Measurements from ENCODE around the gene ATE1.

Gene ATE1

GRCh38 chr10:121734589-121735045, 193.2 kb downstream of the ATE1 start:
- H3K27ac ChIP-seq, result no peak overlapping the region; the same call in 1 of the 2 replicates
- peak; percentile 70 for TF ChIP-seq CTCF (conservative IDR thresholded peaks at IDR 0.05)

GRCh38 chr10:121732656-121733445, 195.0 kb downstream of the ATE1 start:
- TF ChIP-seq CTCF (conservative IDR thresholded peaks at IDR 0.05), result no peak
- no peak overlapping the region for H3K27ac ChIP-seq

GRCh38 chr10:121732172-121732571, 195.7 kb downstream of the ATE1 start:
- TF ChIP-seq CTCF (conservative IDR thresholded peaks at IDR 0.05), result no peak
- no peak overlapping the region for H3K27ac ChIP-seq

- TF ChIP-seq CTCF (conservative IDR thresholded peaks at IDR 0.05), result no peak
- no peak overlapping the region for H3K27ac ChIP-seq
Measured at GRCh38 chr10:121724282-121724681, 203.5 kb downstream of the ATE1 start.

- H3K27ac ChIP-seq, result no peak overlapping the region
- no peak for TF ChIP-seq CTCF (conservative IDR thresholded peaks at IDR 0.05)
Measured at GRCh38 chr10:121722665-121723064, 205.2 kb downstream of the ATE1 start.

GRCh38 chr10:121721257-121721656, 206.6 kb downstream of the ATE1 start:
- H3K27ac ChIP-seq, result no peak overlapping the region
- no peak for TF ChIP-seq CTCF (conservative IDR thresholded peaks at IDR 0.05)

GRCh38 chr10:121715969-121716368, 211.9 kb downstream of the ATE1 start:
- no peak overlapping the region for H3K27ac ChIP-seq
- no peak for TF ChIP-seq CTCF (conservative IDR thresholded peaks at IDR 0.05)
